Coronary artery (tissue), 2 donors: ENCODE measurements around the gene MYO7A.

ENCODE experiments used
- DNase-seq: peaks from one replicate; pipeline ENCODE4 v3.0.0-alpha.2; 2017; ENCODE audit warnings: low spot score
- H3K27ac ChIP-seq, 2 donors: fragments of 200-600 bp; sonication (generic); one replicate each; pipeline ENCODE4 v1.5.1; 2016 to 2019
- H3K4me3 ChIP-seq: fragments of 200-600 bp; sonication (generic); 2 replicates; pipeline ENCODE4 v1.5.1; 2016; ENCODE audit warnings: mild to moderate bottlenecking, moderate library complexity
- TF ChIP-seq, protein P1 (sequence below): fragments of 200-600 bp; sonication (generic); IDR thresholded peaks from one replicate; pipeline ENCODE4 v1.5.1; 2019; ENCODE audit warnings: antibody characterized with exemption

The MYO7A gene

GRCh38 chr11:77181799-77182541 lies 53.9 kb downstream of the MYO7A start:
- DNase-seq: no peak
- Histone ChIP-seq H3K4me3 (no peak overlapping the region), H3K27ac (no peak overlapping the region)
- TF ChIP-seq, protein P1, sequence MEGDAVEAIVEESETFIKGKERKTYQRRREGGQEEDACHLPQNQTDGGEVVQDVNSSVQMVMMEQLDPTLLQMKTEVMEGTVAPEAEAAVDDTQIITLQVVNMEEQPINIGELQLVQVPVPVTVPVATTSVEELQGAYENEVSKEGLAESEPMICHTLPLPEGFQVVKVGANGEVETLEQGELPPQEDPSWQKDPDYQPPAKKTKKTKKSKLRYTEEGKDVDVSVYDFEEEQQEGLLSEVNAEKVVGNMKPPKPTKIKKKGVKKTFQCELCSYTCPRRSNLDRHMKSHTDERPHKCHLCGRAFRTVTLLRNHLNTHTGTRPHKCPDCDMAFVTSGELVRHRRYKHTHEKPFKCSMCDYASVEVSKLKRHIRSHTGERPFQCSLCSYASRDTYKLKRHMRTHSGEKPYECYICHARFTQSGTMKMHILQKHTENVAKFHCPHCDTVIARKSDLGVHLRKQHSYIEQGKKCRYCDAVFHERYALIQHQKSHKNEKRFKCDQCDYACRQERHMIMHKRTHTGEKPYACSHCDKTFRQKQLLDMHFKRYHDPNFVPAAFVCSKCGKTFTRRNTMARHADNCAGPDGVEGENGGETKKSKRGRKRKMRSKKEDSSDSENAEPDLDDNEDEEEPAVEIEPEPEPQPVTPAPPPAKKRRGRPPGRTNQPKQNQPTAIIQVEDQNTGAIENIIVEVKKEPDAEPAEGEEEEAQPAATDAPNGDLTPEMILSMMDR: no peak

DNA sequence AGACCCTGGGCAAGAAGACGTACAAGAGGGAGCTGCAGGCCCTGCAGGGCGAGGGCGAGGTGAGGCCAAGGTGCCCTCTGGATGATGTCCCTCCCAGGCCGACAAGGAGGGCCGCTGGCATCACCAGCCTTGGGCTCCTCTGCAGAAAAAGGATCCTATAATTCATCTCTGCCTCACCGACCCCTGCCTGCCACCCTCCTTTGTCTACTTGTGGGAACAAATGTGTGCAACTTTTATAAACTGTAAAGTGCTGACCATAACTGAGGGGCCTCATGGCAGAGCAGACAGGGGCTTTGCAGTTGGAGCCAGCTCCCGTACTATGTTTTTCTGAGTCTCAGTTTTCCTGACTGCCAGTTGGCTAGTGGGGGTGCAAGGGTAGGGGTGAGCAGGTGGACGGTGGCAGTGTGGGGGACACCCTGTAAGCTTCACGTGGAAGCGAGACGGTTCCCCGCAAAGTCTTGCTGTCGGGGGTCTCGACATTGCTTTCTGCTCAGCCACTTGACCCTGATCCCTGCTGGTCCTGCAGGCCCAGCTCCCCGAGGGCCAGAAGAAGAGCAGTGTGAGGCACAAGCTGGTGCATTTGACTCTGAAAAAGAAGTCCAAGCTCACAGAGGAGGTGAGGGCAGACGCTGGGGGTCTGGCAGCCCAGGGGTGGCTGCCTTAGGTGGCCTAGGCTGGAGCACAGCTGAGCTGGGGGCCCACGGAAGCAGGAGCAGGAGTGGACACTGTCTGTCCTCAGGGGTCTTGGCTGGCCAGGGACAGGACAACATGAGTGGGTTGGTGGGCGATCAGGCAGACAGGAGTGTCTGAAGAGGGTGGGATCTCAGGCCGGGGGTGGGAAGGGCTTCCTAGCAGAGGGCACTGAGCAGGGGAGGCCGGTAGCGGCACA lies 54.7 kb downstream of the MYO7A start:
- TF ChIP-seq, protein P1: no peak

GRCh38 chr11:77183431-77183984 lies 55.5 kb downstream of the MYO7A start:
- Histone ChIP-seq H3K4me3 (no peak overlapping the region), H3K27ac (no peak overlapping the region)
- DNase-seq: no peak
- TF ChIP-seq, protein P1: no peak

More for the DNA sequence above, 54.7 kb downstream of the MYO7A start:
- Histone ChIP-seq H3K27ac (no peak overlapping the region), H3K4me3 (no peak overlapping the region)
- no peak for DNase-seq

DNA sequence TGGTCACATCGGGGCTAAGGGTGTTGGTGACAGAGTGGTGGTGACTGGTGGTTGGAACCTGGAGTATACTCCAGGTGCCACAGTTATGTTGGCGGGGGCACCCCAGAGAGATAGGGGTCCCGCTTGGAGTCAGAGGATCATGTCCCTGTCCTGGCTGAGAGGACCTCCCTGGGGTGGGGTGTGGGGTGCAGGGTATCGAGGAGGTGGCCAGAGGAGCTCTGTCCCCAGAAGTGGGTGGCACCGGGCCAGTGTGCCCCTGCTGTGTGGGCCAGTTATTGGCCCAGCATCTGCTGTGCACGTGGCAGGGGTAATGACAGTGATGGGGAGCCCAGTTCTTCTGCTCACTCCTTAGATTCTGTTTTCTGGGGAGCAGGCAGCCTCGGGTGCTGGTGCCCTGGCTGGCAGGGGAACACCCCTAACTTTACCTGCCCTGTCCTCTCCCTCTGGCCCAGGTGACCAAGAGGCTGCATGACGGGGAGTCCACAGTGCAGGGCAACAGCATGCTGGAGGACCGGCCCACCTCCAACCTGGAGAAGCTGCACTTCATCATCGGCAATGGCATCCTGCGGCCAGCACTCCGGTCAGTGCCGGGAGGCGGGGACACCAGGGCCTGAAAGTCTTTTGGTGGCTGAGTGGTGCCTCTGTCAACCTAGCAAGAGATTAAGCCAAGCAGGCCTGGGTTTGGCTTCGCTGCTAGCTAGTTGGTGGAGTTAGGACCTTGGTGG lies 56.3 kb downstream of the MYO7A start:
- no peak overlapping the region for H3K4me3 ChIP-seq
- DNase-seq: no peak
- TF ChIP-seq, protein P1: no peak
- H3K27ac ChIP-seq: no peak overlapping the region

DNA sequence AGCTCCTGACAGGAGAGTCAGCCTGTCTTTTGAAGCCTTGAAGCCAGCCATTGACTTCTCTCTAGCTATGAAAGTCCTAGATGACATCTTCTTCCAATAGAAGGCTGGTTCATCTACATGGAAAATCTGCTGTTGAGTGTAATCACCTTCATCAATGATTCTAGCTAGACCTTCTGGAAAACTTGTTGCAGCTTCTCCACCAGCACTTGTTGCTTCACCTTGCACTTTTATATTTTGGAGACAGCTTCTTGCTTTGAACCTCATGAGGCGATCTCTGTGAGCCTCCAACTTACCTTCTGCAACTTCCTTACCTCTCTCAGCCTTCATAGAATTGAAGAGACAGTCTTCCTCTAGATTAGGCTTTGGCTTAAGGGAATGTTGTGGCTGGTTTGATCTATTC lies 58.3 kb downstream of the MYO7A start:
- no peak overlapping the region for H3K27ac ChIP-seq
- TF ChIP-seq, protein P1: no peak
- no peak overlapping the region for H3K4me3 ChIP-seq
- DNase-seq: no peak

GRCh38 chr11:77187111-77187750 lies 59.2 kb downstream of the MYO7A start:
- no peak overlapping the region for H3K4me3 ChIP-seq
- no peak overlapping the region for H3K27ac ChIP-seq
- TF ChIP-seq, protein P1: no peak
- no peak for DNase-seq
